Central memory CD4-positive, alpha-beta T cell (primary cell): ENCODE measurements around the gene PSAPL1.

Experiments
- DNase-seq: peaks from one replicate; pipeline ENCODE4 v3.0.0; 2022

Gene PSAPL1

DNA sequence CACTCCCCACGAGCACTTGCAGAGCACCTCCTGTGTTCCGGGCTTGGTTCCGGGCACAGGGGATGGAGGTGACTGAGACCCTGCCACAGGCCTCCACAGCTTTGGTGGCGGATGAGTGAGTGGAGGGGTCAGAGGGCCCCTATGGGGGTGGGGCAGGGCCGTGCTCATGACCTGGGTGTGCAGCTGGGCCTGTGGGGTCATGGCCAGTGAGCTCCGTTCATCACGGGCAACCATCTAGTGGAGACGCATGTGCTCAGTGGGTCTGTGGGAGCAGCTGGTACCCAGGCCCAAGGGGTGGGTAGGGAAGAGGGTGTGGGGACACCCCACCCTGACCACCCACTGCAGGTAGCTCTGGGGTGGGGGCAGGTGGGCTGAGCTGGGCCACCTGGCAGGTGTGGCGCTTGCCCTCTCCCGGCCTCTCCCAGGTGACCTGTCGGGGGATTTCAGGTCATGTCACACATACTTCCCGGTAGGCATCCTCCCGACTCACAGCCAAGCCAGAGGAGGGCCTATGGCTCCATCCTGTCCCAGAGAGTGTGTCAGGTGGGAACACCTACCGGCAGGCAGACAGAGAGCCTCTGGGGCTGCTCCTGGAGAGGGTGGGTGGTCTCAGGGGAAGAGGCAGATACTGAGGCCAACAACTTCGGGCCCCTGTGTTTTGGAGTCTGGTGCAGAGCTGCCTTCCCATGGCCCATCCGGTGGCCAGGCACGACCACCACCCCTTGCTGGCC is 3.6 kb downstream of the PSAPL1 start:
- no peak for DNase-seq

- no peak for DNase-seq
Observed at GRCh38 chr4:7430368-7430964, 4.3 kb downstream of the PSAPL1 start.

DNA sequence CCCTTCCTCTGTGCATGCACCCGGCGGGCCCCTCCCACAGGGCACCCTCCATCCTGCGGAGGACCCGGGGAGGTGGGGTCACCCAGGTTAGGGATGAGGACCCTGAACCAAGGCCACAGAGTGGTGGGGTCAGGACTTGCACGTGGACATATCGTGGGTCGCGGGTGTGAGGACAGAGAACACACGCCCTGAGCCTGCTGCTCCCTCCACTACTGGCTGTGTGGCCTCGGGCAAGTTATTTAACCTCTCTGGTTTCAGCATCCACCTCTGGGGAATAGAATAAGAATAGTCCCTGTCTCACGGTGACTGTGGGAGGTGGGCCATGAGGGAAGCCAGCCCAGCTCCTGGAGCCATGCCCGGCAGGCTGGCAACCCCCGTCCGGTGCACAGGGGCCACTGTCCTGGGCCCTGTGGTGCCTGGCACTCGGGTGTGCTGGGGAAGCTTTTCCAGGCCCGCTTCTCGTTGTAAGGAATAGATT is 5.1 kb downstream of the PSAPL1 start:
- DNase-seq = no peak

DNA sequence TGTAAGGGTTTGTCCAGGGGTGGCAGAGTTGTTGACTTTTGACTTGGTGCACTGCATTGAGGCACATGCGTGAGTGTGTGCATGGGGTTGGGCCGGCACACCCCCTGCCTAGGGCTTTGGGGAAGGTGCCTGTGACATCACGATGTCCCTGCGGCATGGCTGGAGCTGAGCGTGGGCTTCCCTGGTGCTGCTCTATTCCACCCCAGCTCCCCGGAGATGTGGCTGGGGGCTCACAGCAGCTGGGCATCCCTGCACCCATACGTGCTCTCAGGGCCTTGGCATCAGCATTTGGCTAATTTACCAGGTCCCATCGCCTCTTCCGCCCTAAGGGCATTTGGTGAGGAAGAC is 5.7 kb downstream of the PSAPL1 start:
- no peak for DNase-seq

- no peak for DNase-seq
Observed at GRCh38 chr4:7428261-7429068, 6.3 kb downstream of the PSAPL1 start.

- DNase-seq = no peak
Observed at GRCh38 chr4:7427831-7428260, 6.9 kb downstream of the PSAPL1 start.

DNA sequence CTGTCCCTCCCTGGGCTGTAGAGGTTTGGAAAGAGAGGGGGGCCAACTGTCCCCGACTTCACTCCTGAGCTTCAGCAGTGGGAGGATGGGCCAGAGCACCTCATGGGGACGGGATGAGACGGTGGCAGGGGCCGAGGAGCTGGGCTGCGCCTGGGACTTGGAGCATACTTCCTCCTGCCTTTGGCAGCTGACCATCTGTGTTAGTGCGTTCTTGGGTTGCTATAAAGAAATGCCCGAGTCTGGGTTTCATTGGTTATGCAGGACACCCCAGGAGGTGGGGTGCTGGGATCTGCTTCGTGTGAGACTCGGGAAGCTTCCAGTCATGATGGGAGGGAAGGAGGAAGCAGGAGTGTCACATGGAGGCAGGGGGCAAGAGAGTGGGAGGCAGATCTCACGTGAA is 7.4 kb downstream of the PSAPL1 start:
- DNase-seq = no peak

DNA sequence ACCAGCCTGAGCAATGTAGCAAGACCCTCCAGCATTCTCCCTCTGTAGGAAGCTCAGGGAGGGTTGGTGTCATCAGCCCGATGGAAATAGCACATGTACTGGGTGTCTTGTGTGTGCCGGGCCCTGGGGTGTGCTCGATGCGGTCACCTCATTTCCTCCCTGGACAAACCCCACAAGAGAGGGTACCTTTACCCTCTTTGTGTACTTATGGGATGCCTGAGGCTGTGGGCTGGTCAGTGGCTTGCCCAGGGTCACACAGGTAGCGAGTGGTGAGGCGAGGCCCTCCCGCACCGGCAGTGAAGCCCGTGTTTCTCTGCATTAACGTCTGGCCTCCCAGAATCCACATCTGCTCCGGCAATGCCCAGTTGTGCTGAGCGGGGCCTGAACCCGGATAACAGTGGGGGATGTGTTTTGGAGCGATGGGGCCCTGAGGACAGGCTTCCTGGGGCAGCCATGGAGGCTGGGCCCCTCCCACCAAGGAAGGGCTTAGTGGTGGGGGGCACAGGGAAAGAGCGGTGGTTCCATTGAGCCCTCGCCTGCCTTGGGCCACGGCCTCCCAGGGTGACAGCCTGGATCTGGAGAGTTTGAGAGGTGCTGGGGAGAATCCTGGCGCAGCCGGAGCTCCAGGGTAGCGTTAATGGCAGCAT is 8.1 kb downstream of the PSAPL1 start:
- DNase-seq = no peak

GRCh38 chr4:7425591-7426468 is 8.9 kb downstream of the PSAPL1 start:
- DNase-seq = no peak

DNA sequence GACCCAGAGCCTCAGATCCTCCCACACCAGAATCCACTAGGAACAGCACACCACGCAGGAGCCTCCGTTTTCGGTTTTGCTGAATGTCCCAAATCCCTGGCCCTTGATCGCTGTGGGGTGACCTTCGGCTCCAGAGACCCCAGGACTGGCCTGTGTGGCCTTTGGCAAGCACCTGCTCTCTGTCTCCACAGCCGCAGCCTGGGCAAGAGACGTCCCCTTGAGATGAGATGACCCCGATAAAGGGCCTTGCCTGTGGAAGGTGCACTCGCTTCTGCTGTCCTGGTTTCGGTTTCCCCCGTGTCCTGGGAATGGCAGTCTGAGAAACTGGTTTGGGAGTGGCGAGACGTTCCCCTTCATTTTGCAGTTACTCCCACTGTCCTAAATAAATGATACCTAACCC is 9.6 kb downstream of the PSAPL1 start:
- DNase-seq = no peak

DNA sequence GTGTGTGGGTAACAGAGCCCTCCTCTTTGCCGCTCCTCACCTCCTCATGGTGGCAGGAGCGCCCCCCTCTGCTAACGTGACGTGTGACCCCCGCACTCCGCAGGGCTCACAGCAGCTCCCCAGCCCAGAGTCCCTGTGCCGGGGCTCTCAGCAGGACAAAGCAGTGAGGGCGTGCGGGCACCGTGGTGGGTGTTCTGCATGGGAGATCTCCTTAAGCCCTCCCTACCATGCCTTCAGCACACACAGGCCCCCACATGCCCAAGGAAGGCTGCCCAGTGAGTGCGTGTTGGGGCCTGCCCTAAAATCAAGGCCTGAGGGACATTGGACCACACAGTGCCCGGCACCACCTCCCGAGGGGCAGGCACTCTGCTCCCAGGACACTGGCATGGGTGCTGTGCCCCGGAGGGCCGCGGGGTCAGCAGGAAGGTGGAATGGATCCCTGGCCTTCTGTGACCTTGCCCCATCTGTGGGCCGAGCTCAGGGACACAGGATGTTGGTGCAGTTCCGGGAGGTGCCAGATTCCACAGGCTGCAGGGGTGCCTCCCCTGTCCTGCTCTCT is 10.1 kb downstream of the PSAPL1 start:
- DNase-seq = no peak

DNA sequence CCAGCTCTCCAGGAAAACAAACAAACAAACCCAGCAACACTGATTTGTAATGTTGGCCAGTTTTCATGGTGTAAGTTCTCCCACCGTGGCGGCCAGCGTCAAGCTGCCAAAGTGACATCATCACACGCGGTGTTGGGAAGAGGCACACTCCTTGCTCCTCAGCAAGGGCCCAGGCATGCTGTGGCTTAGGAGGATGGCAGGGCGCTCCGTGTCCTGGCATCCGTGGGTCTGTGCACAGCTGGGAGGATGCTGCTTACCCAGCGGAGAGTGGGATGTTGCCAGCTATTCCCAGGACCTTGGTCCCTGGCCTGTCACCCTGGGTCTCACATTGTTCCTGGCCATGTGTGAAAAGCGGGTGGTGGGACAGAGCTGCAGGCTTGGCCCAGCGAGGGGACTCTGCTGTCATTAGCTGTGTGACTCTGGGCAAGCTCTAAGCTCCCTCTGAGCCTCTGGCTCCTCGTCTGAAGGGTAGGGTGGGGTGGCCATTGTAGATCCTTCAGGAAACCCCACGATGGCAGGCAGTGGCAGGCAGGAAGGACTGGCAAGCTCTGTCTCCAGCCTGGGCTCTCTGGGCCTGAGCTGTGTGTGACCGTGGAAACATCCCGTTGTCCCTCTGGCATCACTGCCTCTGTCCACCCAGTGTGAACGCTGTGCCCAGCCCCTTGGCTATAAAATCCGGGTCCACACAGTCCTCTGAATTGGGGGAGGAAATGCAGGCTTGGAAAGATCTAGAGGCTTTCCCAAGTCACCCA is 10.8 kb downstream of the PSAPL1 start:
- no peak for DNase-seq

DNA sequence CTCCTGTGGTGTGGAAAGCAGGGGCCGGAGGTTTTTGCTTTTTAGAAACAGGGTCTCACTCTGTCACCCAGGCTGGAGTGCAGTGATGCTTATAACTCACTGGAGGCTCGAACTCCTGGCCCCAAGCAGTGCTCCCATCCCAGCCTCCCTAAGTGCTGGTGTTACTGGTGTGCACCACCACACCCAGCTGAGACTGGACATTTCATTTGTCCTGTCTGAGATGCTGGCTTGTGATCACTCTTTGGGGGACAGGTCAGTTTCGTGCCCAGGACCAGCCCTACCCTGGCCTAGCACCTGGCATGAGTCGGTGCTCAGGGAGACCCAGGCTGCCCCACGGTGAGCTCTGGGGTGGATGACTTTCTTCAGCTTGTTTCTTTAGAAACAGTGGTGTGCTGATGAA is 11.3 kb downstream of the PSAPL1 start:
- DNase-seq = no peak

DNA sequence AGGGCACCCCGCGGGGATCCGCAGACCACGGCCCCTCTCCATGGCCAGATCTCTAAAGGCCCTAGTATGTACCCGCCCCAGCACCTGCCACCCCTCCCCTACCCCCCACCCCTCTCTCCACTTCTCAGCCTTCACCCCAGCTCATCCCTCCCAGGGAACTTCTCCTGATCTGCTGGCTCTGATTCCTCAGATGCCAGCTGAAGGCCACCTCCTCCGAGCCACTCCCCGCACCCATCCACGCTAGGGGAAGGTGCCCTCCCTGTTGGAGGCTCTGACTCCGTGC is 11.9 kb downstream of the PSAPL1 start:
- no peak for DNase-seq

DNA sequence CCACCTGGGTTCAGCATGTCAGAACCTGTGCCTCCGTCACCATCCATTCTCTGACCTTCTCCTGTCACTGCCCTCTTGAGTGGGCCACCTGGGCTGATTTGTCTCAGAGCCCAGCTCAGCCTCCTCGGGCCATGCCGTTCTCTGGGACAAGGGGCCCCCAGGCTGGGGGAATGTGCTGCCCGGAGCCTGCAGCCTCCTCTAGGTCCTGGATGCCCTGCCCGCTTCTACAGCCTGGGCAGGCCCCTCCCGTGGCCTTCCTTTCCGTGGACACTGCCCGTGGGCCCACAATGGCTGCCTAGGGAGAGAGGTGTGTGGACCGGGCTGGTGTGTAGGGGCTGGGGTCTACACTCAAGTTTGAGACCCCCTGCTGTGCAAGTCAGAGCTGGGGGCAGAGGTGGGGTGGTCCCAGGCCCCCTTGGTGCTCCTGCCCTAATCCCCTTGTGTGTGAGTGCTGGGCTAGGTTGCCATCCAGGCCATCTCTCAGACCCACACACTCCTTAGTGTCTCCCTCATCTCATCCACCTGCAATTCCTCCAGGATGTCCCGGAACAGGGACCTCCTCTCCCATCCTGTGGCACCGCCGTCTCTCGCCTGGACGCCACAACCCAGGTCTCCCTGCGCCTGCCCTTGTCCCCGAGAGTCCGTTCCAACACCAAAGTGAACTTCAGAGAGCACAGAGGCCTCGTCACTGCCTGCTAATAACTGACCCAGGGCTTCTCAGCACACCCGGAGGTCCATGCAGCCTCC is 12.4 kb downstream of the PSAPL1 start:
- DNase-seq = no peak

DNA sequence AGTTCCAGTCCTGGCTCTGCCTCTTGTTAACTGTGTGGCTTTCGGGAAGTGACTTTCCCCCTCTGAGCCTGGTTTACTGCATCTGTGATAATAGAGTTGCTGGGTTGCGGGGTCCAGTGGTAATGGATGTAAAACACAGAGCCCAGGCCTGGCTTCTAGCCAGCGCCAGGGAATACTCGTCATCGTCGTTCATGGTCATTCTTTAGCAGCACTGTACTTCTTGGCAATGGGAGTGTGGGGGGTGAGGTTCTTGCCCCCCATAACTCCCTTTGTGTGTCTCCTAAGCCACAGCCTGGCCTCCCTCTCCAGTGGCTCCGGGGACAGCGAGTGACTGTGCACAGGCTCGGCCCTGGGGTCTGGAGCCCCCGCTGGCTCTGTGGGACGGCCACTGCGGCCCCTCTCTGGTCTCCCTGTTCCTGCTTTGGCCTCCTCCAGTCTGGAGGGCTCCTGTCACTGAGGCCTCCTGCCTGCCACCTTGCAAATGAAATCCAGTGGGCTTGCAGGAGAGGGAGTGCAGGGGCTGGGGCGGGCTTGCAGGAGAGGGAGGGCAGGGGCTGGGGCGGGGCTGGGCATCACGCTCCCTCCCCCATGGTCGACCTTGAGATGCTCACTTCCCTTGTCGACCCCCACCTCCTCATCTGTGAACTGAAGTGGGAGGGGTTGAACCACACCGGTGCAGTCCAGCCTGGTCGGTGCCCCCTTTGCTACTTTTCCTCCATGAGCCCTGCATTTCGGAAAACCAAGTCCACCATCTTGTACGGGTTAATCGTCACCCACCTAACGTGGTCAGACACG is 13.2 kb downstream of the PSAPL1 start:
- no peak for DNase-seq

DNA sequence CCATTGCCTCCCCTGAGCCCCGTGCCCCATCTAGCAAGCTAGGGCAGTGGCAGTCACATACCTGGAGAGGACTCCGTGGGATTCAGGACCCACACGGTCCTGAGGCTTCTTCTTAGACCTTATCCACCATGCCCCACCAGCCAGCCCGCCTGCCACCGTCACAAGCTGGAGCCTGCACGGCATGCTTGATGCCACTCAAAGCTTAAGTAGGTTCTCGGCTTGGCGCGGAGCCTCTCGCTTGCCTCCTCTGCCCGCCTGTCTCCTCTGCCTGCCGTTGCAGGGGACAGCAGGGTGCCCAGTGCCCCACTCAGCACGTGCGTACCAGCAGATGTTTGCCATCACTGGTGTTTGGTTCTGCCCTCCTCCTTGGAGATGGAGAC is 14.1 kb downstream of the PSAPL1 start:
- DNase-seq = no peak

DNA sequence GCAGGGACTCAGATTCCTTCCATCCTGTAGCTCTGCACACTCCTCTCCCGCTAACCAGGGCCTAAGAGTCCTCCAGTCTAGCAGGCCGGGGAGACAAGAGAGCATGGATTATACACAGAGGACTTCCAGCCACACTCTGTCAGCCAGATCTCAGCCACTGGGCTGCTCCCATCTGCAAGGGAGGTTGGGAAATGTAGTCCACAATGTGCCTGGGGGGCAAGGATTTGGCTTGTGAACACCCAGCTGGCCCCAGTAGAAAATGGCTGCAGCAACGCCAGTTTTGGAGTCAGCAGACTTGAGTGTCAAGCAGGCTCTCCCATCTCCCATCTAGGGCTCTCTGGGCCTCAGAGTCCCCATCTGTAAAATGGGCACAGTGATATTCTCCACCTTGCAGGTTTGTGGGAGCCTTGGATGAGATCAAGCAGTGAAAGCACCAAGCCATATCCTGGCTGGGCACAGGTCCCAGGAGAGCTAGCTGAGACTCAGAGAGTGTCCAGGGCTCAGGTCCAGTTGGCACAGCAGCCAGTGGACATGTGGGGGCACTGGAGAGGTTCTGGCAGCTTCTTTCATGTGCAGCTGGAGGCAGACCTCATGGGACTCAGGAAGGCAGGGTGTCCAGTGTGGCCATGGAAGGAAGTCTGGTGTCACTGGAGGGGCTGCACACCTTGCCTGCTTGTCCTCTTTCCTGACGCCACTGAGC is 14.6 kb downstream of the PSAPL1 start:
- no peak for DNase-seq
